Ovary (tissue), 9 donors: ENCODE measurements around the gene HS3ST4. TPM values are rescaled to one million over a fixed set of nuclear protein-coding genes. Genes with fewer than 3 reads are reported as not detected.

Experiments
- DNase-seq, 5 donors: peaks; one replicate each; pipeline ENCODE4 v3.0.0-alpha.2; 2019 to 2020
- H3K27ac ChIP-seq, 2 donors: fragments of 200-600 bp; one replicate each; pipeline versions ENCODE4 v1.5.1 to v1.8.0; 2019 to 2022
- H3K27me3 ChIP-seq: fragments of 200-600 bp; one replicate; pipeline ENCODE4 v1.8.0; 2022
- H3K36me3 ChIP-seq: fragments of 200-600 bp; sonication (generic); one replicate; pipeline ENCODE4 v1.5.1; 2019
- H3K4me1 ChIP-seq: one replicate; pipeline ENCODE4 v1.8.1; 2013; ENCODE audit warnings: mild to moderate bottlenecking, moderate library complexity; ENCODE audit not compliant: insufficient read depth
- H3K4me3 ChIP-seq: fragments of 200-600 bp; sonication (generic); one replicate; pipeline ENCODE4 v1.5.1; 2017
- H3K9me3 ChIP-seq, 2 donors: fragments of 200-600 bp in 1 of 2; sonication (generic) in 1 of 2; one replicate each; pipeline versions ENCODE4 v1.5.1 to v1.8.1; 2013 to 2019; ENCODE audit warnings: mild to moderate bottlenecking in 1 of 2, moderate library complexity in 1 of 2
- CTCF ChIP-seq, 3 donors: fragments of 450-650 bp in 2 of 3; fragments of 200-600 bp in 1 of 3; IDR thresholded peaks; one replicate each; pipeline versions ENCODE4 v1.5.1 to v1.8.0; 2016 to 2022; ENCODE audit warnings: antibody characterized with exemption in 3 of 3, mild to moderate bottlenecking in 1 of 3
- EP300 ChIP-seq: sonication (generic); formaldehyde crosslinking; IDR thresholded peaks from one replicate; pipeline ENCODE4 v1.6.1; 2017; ENCODE audit warnings: antibody characterized with exemption
- POLR2A ChIP-seq: fragments of 450-650 bp; IDR thresholded peaks from one replicate; pipeline ENCODE4 v1.6.1; 2017; ENCODE audit warnings: antibody characterized with exemption, mild to moderate bottlenecking, moderate library complexity
- WGBS, 3 donors: extraction: QIAGEN DNeasy Blood & Tissue Kit in 1 of 3; methylation state at CpG; one replicate each; pipeline versions ENCODE4 v1.1.5 to v1.1.7; 2013 to 2017; 5-methylcytosine and 5-hydroxymethylcytosine counted together
- intact Hi-C, 4 donors: fragments of 100-400 bp; cut with DNase I; formaldehyde crosslinking; loops; one replicate each; pipeline versions ENCODE4 v1.11.0 to v1.15.1; 2022 to 2023
- polyA plus RNA-seq, 2 donors: library from polyadenylated mRNA; stranded (reverse); fragments of 200-250 nt in 1 of 2; fragments of 350-450 nt in 1 of 2; fragmentation: Illumina TruSeq in 1 of 2; extraction: RNeasy Lipid Tissue Mini Kit (QIAGEN cat#74804) in 1 of 2; gene quantifications; one replicate each; pipeline ENCODE4 v1.2.3, GENCODE V29; 2013 to 2014
- total RNA-seq, 7 donors: library from RNA; depleted of rRNA in 2 of 7; stranded (reverse); fragments of >200 nt in 2 of 7; fragmentation: NEBNext Ultra II Directional in 3 of 7; extraction: Animal tissue kit (Norgen Biotek cat#: 25700) in 3 of 7; gene quantifications; one replicate each; pipeline versions ENCODE4 v1.1.0 to v1.2.4, GENCODE V29; 2016 to 2023
- donor health status: DM: no; HTN: no; CAD: no; lungs with moderate emphysema.
- donor health status: DM: no; HTN: no; CAD: no.
- donor health status: Bipolar disorder and iron deficiency.
- donor health status: DM: yes; HTN: yes; CAD: no.
- donor health status: DM: no; HTN: no; CAD: no.
- donor health status: DM: yes; HTN: yes; CAD: no.

HS3ST4 gene
- total and polyA plus RNA-seq, 9 donors = 0.10 to 0.34 TPM; not detected in 7

- TF ChIP-seq POLR2A (no peak), EP300 (no peak), CTCF (IDR thresholded peaks at IDR 0.05) (no peak)
- no peak for DNase-seq
Measured at GRCh38 chr16:25721439-25721838, 29.7 kb downstream of the HS3ST4 start.

GRCh38 chr16:25726430-25727098, 34.8 kb downstream of the HS3ST4 start:
- 47 to 78% (median 55%) methylated on average over 5 of the region's 5 CpGs for WGBS, 3 donors
- Histone ChIP-seq H3K36me3 (no peaks in the 10 kb centered on the region), H3K9me3 (no peaks in the 10 kb centered on the region), H3K27ac (no peak overlapping the region), H3K27me3 (no peaks in the 10 kb centered on the region), H3K4me3 (no peak overlapping the region), H3K4me1 (no peaks in the 10 kb centered on the region)
- DNase-seq = no peak
- TF ChIP-seq CTCF (IDR thresholded peaks at IDR 0.05) (no peak), EP300 (no peak), POLR2A (no peak)
- intact Hi-C loops = no loop called here

More at GRCh38 chr16:25721439-25721838, 29.7 kb downstream of the HS3ST4 start:
- Histone ChIP-seq H3K27me3 (no peaks in the 10 kb centered on the region), H3K27ac (no peak overlapping the region), H3K36me3 (no peaks in the 10 kb centered on the region), H3K4me1 (no peaks in the 10 kb centered on the region), H3K9me3 (no peaks in the 10 kb centered on the region), H3K4me3 (no peak overlapping the region)
- intact Hi-C loops = no loop called here
- 78 to 83% (median 81%) methylated on average over 3 of the region's 3 CpGs for WGBS, 3 donors

DNA sequence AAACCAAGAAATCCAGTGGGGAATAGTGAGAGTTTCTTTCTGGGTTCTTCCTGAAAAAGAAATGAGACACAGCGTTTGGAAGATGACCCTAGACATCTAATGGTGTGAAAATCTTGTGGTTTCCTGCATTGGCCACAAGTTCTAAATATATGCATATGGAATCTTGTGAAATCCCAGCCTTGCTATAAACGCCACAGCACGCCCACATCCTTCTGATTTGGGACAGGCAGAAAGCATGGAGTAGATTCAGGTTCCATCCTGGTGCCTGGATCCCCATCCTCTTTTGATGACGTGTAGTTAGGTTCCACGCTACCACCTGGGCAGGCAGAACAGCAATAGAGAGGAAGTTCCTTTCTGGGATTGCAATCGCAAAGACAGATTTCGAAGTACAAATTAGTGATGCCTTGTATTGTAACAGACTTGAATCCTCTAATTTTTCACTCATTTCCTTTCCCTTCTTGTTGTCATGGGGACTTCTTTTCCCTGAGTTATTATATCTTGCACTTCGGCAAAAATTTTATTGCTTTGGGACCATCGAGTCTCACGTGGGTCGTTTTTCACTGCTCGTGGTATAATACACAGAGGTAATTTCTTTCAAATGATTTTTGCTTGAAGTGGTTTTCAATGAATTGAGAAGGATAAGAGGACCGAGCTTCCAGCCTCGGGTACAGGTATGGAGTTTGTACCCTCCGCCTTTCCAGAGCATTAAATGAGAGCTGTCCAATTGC, 37.6 kb downstream of the HS3ST4 start:
- 76 to 78% (median 77%) methylated on average over 15 of the region's 15 CpGs for WGBS, 3 donors
- intact Hi-C loops = no loop called here
- Histone ChIP-seq H3K9me3 (no peaks in the 10 kb centered on the region), H3K27me3 (no peaks in the 10 kb centered on the region), H3K36me3 (no peaks in the 10 kb centered on the region), H3K4me3 (no peak overlapping the region), H3K4me1 (no peaks in the 10 kb centered on the region), H3K27ac (no peak overlapping the region)
- no peak for DNase-seq
- TF ChIP-seq POLR2A (no peak), CTCF (IDR thresholded peaks at IDR 0.05) (no peak), EP300 (no peak)

DNA sequence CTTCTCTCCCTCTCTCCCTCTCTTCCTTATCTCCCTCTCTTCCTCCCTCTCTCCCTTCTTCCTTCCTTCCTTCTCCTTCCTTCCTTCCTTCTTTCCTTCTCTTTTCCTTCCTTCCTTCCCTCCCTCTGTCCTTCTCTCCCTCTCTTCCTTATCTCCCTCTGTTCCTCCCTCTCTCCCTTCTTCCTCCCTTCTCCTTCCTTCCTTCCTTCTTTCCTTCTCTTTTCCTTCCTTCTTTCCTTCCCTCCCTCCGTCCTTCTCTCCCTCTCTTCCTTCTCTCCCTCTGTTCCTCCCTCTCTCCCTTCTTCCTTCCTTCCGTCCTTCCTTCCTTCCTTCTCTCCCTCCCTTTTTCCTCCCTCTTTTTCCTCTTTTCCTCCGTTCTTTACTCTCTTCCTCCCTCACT, 38.6 kb downstream of the HS3ST4 start:
- H3K4me3 ChIP-seq = no peak overlapping the region
- 57 to 68% (median 57%) methylated on average over 3 of the region's 3 CpGs for WGBS, 3 donors
- no peak overlapping the region for H3K27ac ChIP-seq
- H3K9me3 ChIP-seq = no peaks in the 10 kb centered on the region
- no peaks in the 10 kb centered on the region for H3K27me3 ChIP-seq
- H3K4me1 ChIP-seq = no peaks in the 10 kb centered on the region
- DNase-seq = no peak
- intact Hi-C loops = no loop called here
- no peaks in the 10 kb centered on the region for H3K36me3 ChIP-seq
- TF ChIP-seq POLR2A (no peak), CTCF (IDR thresholded peaks at IDR 0.05) (no peak), EP300 (no peak)
